ENCODE measurements around the gene NAMPT.

Gene NAMPT

GRCh38 chr7:106260136-106260561, 24.6 kb downstream of the NAMPT start:
- no peak overlapping the region for H3K4me3 ChIP-seq (replicated peaks; ENCODE audit: low read depth, low read length)
- DNase-seq (ENCODE audit: extremely low read depth, low read depth): no peak
- no peak for TF ChIP-seq CTCF (IDR thresholded peaks at IDR 0.05; ENCODE audit: low read depth, low read length, missing control alignments)

DNA sequence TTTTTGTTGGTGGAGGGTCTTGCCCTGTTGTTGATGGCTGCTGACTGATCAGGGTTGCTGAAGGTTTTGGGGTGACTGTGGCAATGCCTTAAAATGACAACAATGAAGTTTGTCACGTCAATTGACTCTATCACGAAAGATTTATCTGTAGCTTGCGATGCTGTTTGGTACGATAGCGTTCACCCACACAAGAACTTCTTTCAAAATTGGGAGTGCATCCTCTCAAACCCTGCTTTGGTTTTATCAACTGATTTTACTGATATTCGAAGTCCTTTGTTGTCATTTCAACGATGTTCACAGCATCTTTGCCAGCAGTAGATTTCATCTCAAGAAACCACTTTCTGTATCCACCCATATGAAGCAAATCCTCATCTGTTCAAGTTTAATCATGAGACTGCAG, 26.0 kb downstream of the NAMPT start:
- TF ChIP-seq CTCF (IDR thresholded peaks at IDR 0.05; ENCODE audit: low read depth, low read length, missing control alignments): no peak
- no peak for DNase-seq (ENCODE audit: extremely low read depth, low read depth)
- no peak overlapping the region for H3K4me3 ChIP-seq (replicated peaks; ENCODE audit: low read depth, low read length)

GRCh38 chr7:106257752-106258151, 27.0 kb downstream of the NAMPT start:
- TF ChIP-seq CTCF (IDR thresholded peaks at IDR 0.05; ENCODE audit: low read depth, low read length, missing control alignments): no peak
- DNase-seq (ENCODE audit: extremely low read depth, low read depth): no peak
- no peak overlapping the region for H3K4me3 ChIP-seq (replicated peaks; ENCODE audit: low read depth, low read length)

- TF ChIP-seq CTCF (IDR thresholded peaks at IDR 0.05; ENCODE audit: low read depth, low read length, missing control alignments): no peak
- no peak for DNase-seq (ENCODE audit: extremely low read depth, low read depth)
These were observed 28.6 kb downstream of the NAMPT start for GRCh38 chr7:106256144-106256543.

GRCh38 chr7:106255246-106255645, 29.5 kb downstream of the NAMPT start:
- DNase-seq (ENCODE audit: extremely low read depth, low read depth): no peak
- H3K4me3 ChIP-seq (replicated peaks; ENCODE audit: low read depth, low read length): no peak overlapping the region
- TF ChIP-seq CTCF (IDR thresholded peaks at IDR 0.05; ENCODE audit: low read depth, low read length, missing control alignments): no peak

More at GRCh38 chr7:106256144-106256543, 28.6 kb downstream of the NAMPT start:
- H3K4me3 ChIP-seq (replicated peaks; ENCODE audit: low read depth, low read length): no peak overlapping the region

DNA sequence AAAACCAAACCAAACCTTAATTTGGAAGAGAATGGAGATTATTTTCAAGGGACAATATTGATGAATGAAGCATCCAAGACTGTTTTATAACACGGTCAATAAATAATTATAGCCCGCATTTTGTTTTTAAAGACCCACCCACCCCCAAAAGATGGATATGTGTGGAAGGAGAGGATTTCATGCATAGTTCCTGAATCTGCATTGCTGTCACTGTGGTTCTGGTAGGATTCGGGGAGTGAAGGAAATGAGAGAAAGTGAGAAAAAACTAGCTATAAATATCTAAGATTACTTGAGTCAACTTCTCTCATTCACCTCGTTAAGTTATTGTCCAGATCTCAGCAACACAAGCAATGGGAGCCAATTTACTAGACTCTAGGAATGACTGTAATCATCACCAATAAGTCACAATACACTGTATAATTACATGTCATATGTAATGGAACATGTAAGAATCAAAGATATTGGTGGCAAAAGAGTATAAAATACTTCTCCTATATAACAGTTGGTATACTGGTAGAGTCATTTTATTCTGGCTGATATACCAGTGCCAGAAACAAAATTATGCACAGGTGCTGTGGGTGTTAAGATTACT, 30.2 kb downstream of the NAMPT start:
- H3K4me3 ChIP-seq (replicated peaks; ENCODE audit: low read depth, low read length): no peak overlapping the region
- no peak for TF ChIP-seq CTCF (IDR thresholded peaks at IDR 0.05; ENCODE audit: low read depth, low read length, missing control alignments)
- DNase-seq (ENCODE audit: extremely low read depth, low read depth): no peak

DNA sequence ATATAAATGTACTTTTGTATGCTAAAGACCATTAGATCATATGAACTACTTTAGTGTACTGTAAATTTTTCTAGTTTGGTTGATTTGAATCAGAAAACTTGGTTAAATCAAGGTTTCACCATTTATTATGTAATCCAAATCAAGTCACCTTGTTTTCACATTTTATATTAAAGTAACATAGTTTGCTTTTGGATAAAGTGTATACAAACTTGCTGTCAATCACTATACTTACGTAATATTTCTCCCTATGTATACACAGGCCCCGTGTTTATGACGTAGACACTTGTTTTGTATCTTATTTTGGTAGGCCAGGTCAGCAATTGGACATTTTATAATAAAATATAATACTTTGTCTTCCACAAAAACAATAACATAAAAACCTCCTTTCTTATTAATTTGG, 32.2 kb downstream of the NAMPT start:
- no peak overlapping the region for H3K4me3 ChIP-seq (replicated peaks; ENCODE audit: low read depth, low read length)
- TF ChIP-seq CTCF (IDR thresholded peaks at IDR 0.05; ENCODE audit: low read depth, low read length, missing control alignments): no peak

More for the DNA sequence above, 32.2 kb downstream of the NAMPT start:
- no peak for DNase-seq (ENCODE audit: extremely low read depth, low read depth)
